KMS-11 (cell line): ENCODE measurements around the gene TAF1C.

Source experiments
- H2AFZ ChIP-seq: fragments of 200-600 bp; sonication (generic); 2 replicates; pipeline ENCODE4 v1.6.1; 2016; ENCODE audit warnings: antibody characterized with exemption, mixed run types, low read depth
- H3K27ac ChIP-seq: fragments of 200-600 bp; sonication (generic); 2 replicates; pipeline ENCODE4 v1.6.1; 2016; ENCODE audit warnings: mild to moderate bottlenecking, mixed run types
- H3K27me3 ChIP-seq: fragments of 200-600 bp; sonication (generic); 2 replicates; pipeline ENCODE4 v1.6.1; 2017; ENCODE audit warnings: mild to moderate bottlenecking, low read depth, mixed run types, moderate library complexity; ENCODE audit not compliant: insufficient read depth
- H3K36me3 ChIP-seq: fragments of 200-600 bp; sonication (generic); 2 replicates; pipeline ENCODE4 v1.6.1; 2017; ENCODE audit warnings: mild to moderate bottlenecking, mixed run types; ENCODE audit not compliant: insufficient read depth
- H3K4me1 ChIP-seq: fragments of 200-600 bp; sonication (generic); 2 replicates; pipeline ENCODE4 v1.6.1; 2016; ENCODE audit warnings: mild to moderate bottlenecking, low read depth, mixed run types; ENCODE audit not compliant: poor library complexity, severe bottlenecking
- H3K4me2 ChIP-seq: fragments of 200-600 bp; sonication (generic); 2 replicates; pipeline ENCODE4 v1.7.0; 2016; ENCODE audit warnings: mild to moderate bottlenecking, mixed run types
- H3K4me3 ChIP-seq: fragments of 200-600 bp; sonication (generic); IDR thresholded peaks from 2 replicates; pipeline ENCODE4 v1.6.1; 2017; ENCODE audit warnings: low read depth, low read length, mixed read lengths; ENCODE audit not compliant: insufficient read depth
- H3K79me2 ChIP-seq: fragments of 200-600 bp; sonication (generic); 2 replicates; pipeline ENCODE4 v1.6.1; 2016; ENCODE audit warnings: low read depth, mixed run types; ENCODE audit not compliant: insufficient read depth
- H3K9ac ChIP-seq: fragments of 200-600 bp; sonication (generic); 2 replicates; pipeline ENCODE4 v1.6.1; 2016; ENCODE audit warnings: mild to moderate bottlenecking, mixed run types
- H4K20me1 ChIP-seq: fragments of 200-600 bp; sonication (generic); 2 replicates; pipeline ENCODE4 v1.6.1; 2016; ENCODE audit warnings: mild to moderate bottlenecking, mixed run types; ENCODE audit not compliant: insufficient read depth
- TF ChIP-seq, protein P1 (sequence below): fragments of 200-600 bp; sonication (generic); conservative IDR thresholded peaks from 2 replicates; pipeline ENCODE4 v1.6.1; 2017; ENCODE audit warnings: low read depth, mild to moderate bottlenecking, antibody characterized with exemption, low read length, moderate library complexity, mixed read lengths

TAF1C gene

GRCh38 chr16:84180519-84181140 is 6.2 kb downstream of the TAF1C start:
- Histone ChIP-seq H3K9ac (no peak overlapping the region), H3K27ac (no peak overlapping the region), H3K4me3 (no peak overlapping the region), H2AFZ (no peak overlapping the region), H3K79me2 (peaks cover 8% of the 10 kb centered on the region; the same call in 1 of the 2 replicates), H4K20me1 (no peaks in the 10 kb centered on the region), H3K4me1 (peaks cover 5% of the 10 kb centered on the region), H3K4me2 (no peak overlapping the region), H3K36me3 (no peaks in the 10 kb centered on the region), H3K27me3 (no peaks in the 10 kb centered on the region)
- TF ChIP-seq, protein P1, sequence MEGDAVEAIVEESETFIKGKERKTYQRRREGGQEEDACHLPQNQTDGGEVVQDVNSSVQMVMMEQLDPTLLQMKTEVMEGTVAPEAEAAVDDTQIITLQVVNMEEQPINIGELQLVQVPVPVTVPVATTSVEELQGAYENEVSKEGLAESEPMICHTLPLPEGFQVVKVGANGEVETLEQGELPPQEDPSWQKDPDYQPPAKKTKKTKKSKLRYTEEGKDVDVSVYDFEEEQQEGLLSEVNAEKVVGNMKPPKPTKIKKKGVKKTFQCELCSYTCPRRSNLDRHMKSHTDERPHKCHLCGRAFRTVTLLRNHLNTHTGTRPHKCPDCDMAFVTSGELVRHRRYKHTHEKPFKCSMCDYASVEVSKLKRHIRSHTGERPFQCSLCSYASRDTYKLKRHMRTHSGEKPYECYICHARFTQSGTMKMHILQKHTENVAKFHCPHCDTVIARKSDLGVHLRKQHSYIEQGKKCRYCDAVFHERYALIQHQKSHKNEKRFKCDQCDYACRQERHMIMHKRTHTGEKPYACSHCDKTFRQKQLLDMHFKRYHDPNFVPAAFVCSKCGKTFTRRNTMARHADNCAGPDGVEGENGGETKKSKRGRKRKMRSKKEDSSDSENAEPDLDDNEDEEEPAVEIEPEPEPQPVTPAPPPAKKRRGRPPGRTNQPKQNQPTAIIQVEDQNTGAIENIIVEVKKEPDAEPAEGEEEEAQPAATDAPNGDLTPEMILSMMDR: no peak

- Histone ChIP-seq H3K27me3 (no peaks in the 10 kb centered on the region), H3K9ac (no peak overlapping the region), H3K4me2 (no peak overlapping the region), H3K4me1 (peaks cover 13% of the 10 kb centered on the region), H2AFZ (no peak overlapping the region), H4K20me1 (no peaks in the 10 kb centered on the region), H3K36me3 (no peaks in the 10 kb centered on the region), H3K79me2 (no peaks in the 10 kb centered on the region), H3K4me3 (no peak overlapping the region), H3K27ac (no peak overlapping the region)
- TF ChIP-seq, protein P1: no peak
Measured at GRCh38 chr16:84179612-84180320, 7.1 kb downstream of the TAF1C start.

GRCh38 chr16:84178892-84179611 is 7.8 kb downstream of the TAF1C start:
- Histone ChIP-seq H4K20me1 (no peaks in the 10 kb centered on the region), H3K4me1 (peaks cover 16% of the 10 kb centered on the region), H3K4me2 (no peak overlapping the region), H3K27ac (no peak overlapping the region), H3K36me3 (no peaks in the 10 kb centered on the region), H3K9ac (no peak overlapping the region), H3K4me3 (no peak overlapping the region), H2AFZ (no peak overlapping the region), H3K79me2 (no peaks in the 10 kb centered on the region), H3K27me3 (no peaks in the 10 kb centered on the region)
- TF ChIP-seq, protein P1: no peak

GRCh38 chr16:84178146-84178765 is 8.6 kb downstream of the TAF1C start:
- no peaks in the 10 kb centered on the region for H3K79me2 ChIP-seq
- H2AFZ ChIP-seq: no peak overlapping the region
- TF ChIP-seq, protein P1: no peak
- no peak overlapping the region for H3K4me2 ChIP-seq
- no peak overlapping the region for H3K9ac ChIP-seq
- no peaks in the 10 kb centered on the region for H3K36me3 ChIP-seq
- H3K4me3 ChIP-seq: no peak overlapping the region
- H3K27ac ChIP-seq: no peak overlapping the region
- no peaks in the 10 kb centered on the region for H4K20me1 ChIP-seq
- H3K4me1 ChIP-seq: peaks cover 16% of the 10 kb centered on the region
- no peaks in the 10 kb centered on the region for H3K27me3 ChIP-seq
